ENCODE data around the gene ADAP1.

GRCh38 chr7:923108-924041 lies 31.1 kb downstream of the ADAP1 start:
- no peak for TF ChIP-seq CTCF (IDR thresholded peaks at IDR 0.05)
- no peak for TF ChIP-seq POLR2A (IDR thresholded peaks at IDR 0.05)

All from adrenal gland (tissue), 5 donors.